M059J (cell line): ENCODE measurements around the gene ABCC1. TPM values are rescaled to one million over a fixed set of nuclear protein-coding genes. Genes with fewer than 3 reads are reported as not detected.

Source experiments
- DNase-seq: peaks from one replicate; pipeline ENCODE4 v3.0.0-alpha.2; 2012; ENCODE audit warnings: low read depth
- total RNA-seq: library from RNA; depleted of rRNA; stranded (reverse); fragments of >200 nt; shearing (Covaris generic); gene quantifications from 2 replicates; pipeline ENCODE4 v1.2.3, GENCODE V29; 2014

The ABCC1 gene
- total RNA-seq, 1 experiment from 2014 or later, result 21.5 TPM

GRCh38 chr16:16110111-16110490 lies 160.7 kb downstream of the ABCC1 start:
- no peak for DNase-seq

GRCh38 chr16:16111639-16112038 lies 162.2 kb downstream of the ABCC1 start:
- no peak for DNase-seq

- DNase-seq, result no peak
Observed at GRCh38 chr16:16112450-16113053, 163.1 kb downstream of the ABCC1 start.

GRCh38 chr16:16113076-16113475 lies 163.7 kb downstream of the ABCC1 start:
- no peak for DNase-seq

GRCh38 chr16:16116841-16117240 lies 167.4 kb downstream of the ABCC1 start:
- no peak for DNase-seq

GRCh38 chr16:16118337-16118736 lies 168.9 kb downstream of the ABCC1 start:
- DNase-seq, result peak; percentile 18

- no peak for DNase-seq
Observed at GRCh38 chr16:16120044-16120381, 170.6 kb downstream of the ABCC1 start.

GRCh38 chr16:16120382-16121184 lies 171.2 kb downstream of the ABCC1 start:
- no peak for DNase-seq

GRCh38 chr16:16121185-16121727 lies 171.8 kb downstream of the ABCC1 start:
- DNase-seq, result no peak

GRCh38 chr16:16122264-16122663 lies 172.8 kb downstream of the ABCC1 start:
- DNase-seq, result no peak

- no peak for DNase-seq
Observed at GRCh38 chr16:16124438-16124837, 175.0 kb downstream of the ABCC1 start.

GRCh38 chr16:16124974-16125373 lies 175.6 kb downstream of the ABCC1 start:
- DNase-seq, result no peak

GRCh38 chr16:16126896-16127295 lies 177.5 kb downstream of the ABCC1 start:
- DNase-seq, result no peak

GRCh38 chr16:16127469-16128116 lies 178.2 kb downstream of the ABCC1 start:
- DNase-seq, result peak; percentile 71

- DNase-seq, result no peak
Observed at GRCh38 chr16:16131204-16131603, 181.8 kb downstream of the ABCC1 start.

GRCh38 chr16:16131659-16132058 lies 182.2 kb downstream of the ABCC1 start:
- DNase-seq, result no peak

- DNase-seq, result no peak
Observed at GRCh38 chr16:16133943-16134604, 184.7 kb downstream of the ABCC1 start.

- no peak for DNase-seq
Observed at GRCh38 chr16:16136588-16136987, 187.2 kb downstream of the ABCC1 start.

- DNase-seq, result peak; percentile 28
Observed at GRCh38 chr16:16137110-16137509, 187.7 kb downstream of the ABCC1 start.

- DNase-seq, result no peak
Observed at GRCh38 chr16:16138034-16138635, 188.7 kb downstream of the ABCC1 start.

- no peak for DNase-seq
Observed at GRCh38 chr16:16139061-16139460, 189.6 kb downstream of the ABCC1 start.

GRCh38 chr16:16139806-16140205 lies 190.4 kb downstream of the ABCC1 start:
- no peak for DNase-seq
